Esophagus squamous epithelium (tissue), 4 donors: Measurements from ENCODE around the gene ONECUT3.

Experiments used
- CTCF ChIP-seq, 6 experiments: fragments of 450-650 bp in 4 of 6; fragments of 200-600 bp in 2 of 6; sonication (generic) in 2 of 6; IDR thresholded peaks; one replicate each; pipeline ENCODE4 v1.5.1; 2016 to 2019; ENCODE audit warnings: antibody characterized with exemption in 6 of 6, mild to moderate bottlenecking in 4 of 6, moderate library complexity in 4 of 6
- POLR2A ChIP-seq, 4 donors: fragments of 450-650 bp; IDR thresholded peaks; one replicate each; pipeline ENCODE4 v1.6.1; 2017; ENCODE audit warnings: antibody characterized with exemption in 4 of 4, mild to moderate bottlenecking in 4 of 4, moderate library complexity in 3 of 4

- TF ChIP-seq CTCF (IDR thresholded peaks at IDR 0.05) (no peak), POLR2A (IDR thresholded peaks at IDR 0.05) (no peak)
Observed at GRCh38 chr19:1811472-1811894, 58.2 kb downstream of the ONECUT3 start.
